ENCODE data around the gene PORCN.

DNA sequence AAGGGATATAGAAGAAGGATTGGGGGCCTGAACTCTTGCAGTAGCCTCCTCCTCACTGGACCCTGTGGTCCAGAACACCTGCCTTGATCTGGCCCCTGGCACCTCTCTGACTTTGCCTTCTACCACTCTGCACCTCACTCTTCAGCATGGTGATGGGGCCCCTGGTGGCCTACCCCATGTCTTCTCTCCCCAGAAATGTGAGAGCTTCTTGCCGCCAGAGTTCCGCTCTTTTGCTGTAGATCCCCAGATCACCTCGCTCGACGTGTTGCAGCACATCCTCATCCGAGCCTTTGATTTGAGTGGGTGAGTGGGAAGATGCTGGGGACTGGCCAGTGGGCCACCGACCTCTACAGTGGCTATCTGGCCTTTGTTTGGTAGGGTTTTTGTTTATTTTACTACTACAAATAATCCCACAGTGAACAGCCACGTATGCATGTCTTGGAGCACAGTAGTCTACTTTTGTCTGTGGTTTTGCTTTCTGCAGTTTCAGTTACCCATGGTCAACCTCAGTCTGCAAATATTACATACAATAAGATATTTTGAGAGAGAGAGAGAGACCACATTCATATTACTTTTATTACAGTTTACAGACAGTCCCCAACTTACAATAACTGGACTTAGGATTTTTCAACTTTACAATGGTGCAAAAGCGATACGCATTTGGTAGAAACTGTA is 32.5 kb downstream of the PORCN start:
- TF ChIP-seq POLR2A (IDR thresholded peaks at IDR 0.05; ENCODE audit: low read length) = no peak
- TF ChIP-seq GATA1 (IDR thresholded peaks at IDR 0.05; ENCODE audit: low read depth, low read length) = no peak
